HepG2 (cell line): ENCODE results near the gene CCDC157. TPM values are rescaled to one million over a fixed set of nuclear protein-coding genes. Genes with fewer than 3 reads are reported as not detected.

Experiments
- ATAC-seq: fragments of 200-7000 bp; cut with Tn5 transposase; 3 replicates; pipeline ENCODE4 v1.9.1; 2020; ENCODE audit warnings: mild to moderate bottlenecking, moderate library complexity
- BruUV-seq: library from RNA; stranded (reverse); fragments of 400-500 nt; replicated peaks from 2 replicates; lab custom pipeline; 2021; lab: Mats Ljungman, UMichigan
- CTCF ChIA-PET: fragments of 300-600 bp; formaldehyde crosslinking; extraction: SDS; loops from one replicate; lab custom pipeline; 2021; ENCODE audit warnings: low total read pairs, inconsistent platforms, low intra/inter-chr PET ratio; lab: Yijun Ruan, JAX
- POLR2A ChIA-PET: fragments of 350-600 bp; sonication (Branson Sonifier 250); formaldehyde crosslinking; loops from one replicate; lab custom pipeline; 2020; ENCODE audit warnings: antibody characterized with exemption, inconsistent platforms; lab: Yijun Ruan, JAX
- DNase-seq: peaks from one replicate; pipeline ENCODE4 v3.0.0-alpha.2; 2015; ENCODE audit warnings: low spot score
- FAIRE-seq: peaks from 3 replicates; lab custom pipeline; 2011; peaks lifted over from hg19 to GRCh38; lab: Jason Lieb, UNC
- H2AFZ ChIP-seq: one replicate; pipeline ENCODE4 v1.6.1; 2011; ENCODE audit warnings: low read length, inconsistent platforms
- H3K27ac ChIP-seq: fragments of 300-600 bp; 3 replicates; pipeline ENCODE4 v1.8.0; 2011; ENCODE audit warnings: mixed run types, mild to moderate bottlenecking, mixed read lengths, low read length, inconsistent platforms; ENCODE audit not compliant: insufficient read depth; ENCODE audit errors: extremely low read length
- H3K27me3 ChIP-seq, 2 experiments: fragments of 200-600 bp in 1 of 2; 2 replicates in 1 of 2; 3 replicates in 1 of 2; pipeline versions ENCODE4 v1.6.0 to v1.8.0; 2011; ENCODE audit warnings: low read length in 2 of 2, mild to moderate bottlenecking in 2 of 2, moderate library complexity in 2 of 2, inconsistent platforms in 1 of 2; ENCODE audit not compliant: insufficient read depth in 2 of 2, control insufficient read depth in 1 of 2
- H3K36me3 ChIP-seq, 2 experiments: fragments of 200-600 bp in 1 of 2; replicated peaks in 1 of 2; 2 replicates in 1 of 2; 3 replicates in 1 of 2; pipeline versions ENCODE4 v1.5.1 to v1.8.0; 2011; ENCODE audit warnings: low read length in 2 of 2, inconsistent platforms in 1 of 2; ENCODE audit not compliant: insufficient read depth in 2 of 2, control insufficient read depth in 1 of 2
- H3K4me1 ChIP-seq: 2 replicates; pipeline ENCODE4 v1.5.1; 2012; ENCODE audit warnings: low read length, inconsistent platforms; ENCODE audit not compliant: insufficient read depth
- H3K4me2 ChIP-seq: 2 replicates; pipeline ENCODE4 v1.6.0; 2011; ENCODE audit warnings: low read depth, low read length, inconsistent platforms
- H3K4me3 ChIP-seq, 3 experiments: fragments of 200-600 bp in 1 of 3; sonication (generic), shearing (Covaris generic) in 1 of 3; replicated peaks in 1 of 3; 2 replicates each; pipeline ENCODE4 v1.5.1; 2011 to 2016; ENCODE audit warnings: low read length in 3 of 3, inconsistent platforms in 2 of 3, low read depth in 2 of 3, mild to moderate bottlenecking in 2 of 3, control low read depth in 1 of 3, mixed read lengths in 1 of 3; ENCODE audit not compliant: insufficient read depth in 1 of 3
- H3K79me2 ChIP-seq: one replicate; pipeline ENCODE4 v1.6.1; 2011; ENCODE audit warnings: low read length, inconsistent platforms; ENCODE audit not compliant: insufficient read depth
- H3K9ac ChIP-seq: 2 replicates; pipeline ENCODE4 v1.6.0; 2011; ENCODE audit warnings: mild to moderate bottlenecking, low read depth, low read length, inconsistent platforms; ENCODE audit not compliant: insufficient read depth
- H3K9me3 ChIP-seq: 2 replicates; pipeline ENCODE4 v1.5.1; 2012; ENCODE audit warnings: mild to moderate bottlenecking, low read length
- H4K20me1 ChIP-seq: 2 replicates; pipeline ENCODE4 v1.6.0; 2011; ENCODE audit warnings: inconsistent platforms, mild to moderate bottlenecking, low read length, moderate library complexity; ENCODE audit not compliant: insufficient read depth
- CHD4 ChIP-seq: fragments of 200-600 bp; sonication (generic); IDR thresholded peaks from 2 replicates; pipeline ENCODE4 v1.7.0; 2017; ENCODE audit warnings: mild to moderate bottlenecking, low read length, borderline replicate concordance
- MATR3 ChIP-seq: sonication (generic); formaldehyde crosslinking; IDR thresholded peaks from 2 replicates; pipeline ENCODE4 v1.4.0; 2020; ENCODE audit warnings: missing genetic modification reagents
- SRSF9 ChIP-seq: fragments of 200-400 bp; formaldehyde crosslinking; IDR thresholded peaks from 2 replicates; pipeline ENCODE4 v1.6.1; 2018; ENCODE audit warnings: borderline replicate concordance, mild to moderate bottlenecking, low read depth, low read length; ENCODE audit not compliant: insufficient read depth, poor library complexity, severe bottlenecking
- TAF1 ChIP-seq: sonication (generic); formaldehyde crosslinking; IDR thresholded peaks from 2 replicates; pipeline ENCODE4 v1.4.0; 2020; ENCODE audit warnings: missing genetic modification reagents
- ZBTB49 ChIP-seq: sonication (generic); formaldehyde crosslinking; IDR thresholded peaks from 2 replicates; pipeline ENCODE4 v1.4.0; 2020; ENCODE audit warnings: missing genetic modification reagents, borderline replicate concordance
- ZNF326 ChIP-seq: sonication (generic); formaldehyde crosslinking; IDR thresholded peaks from 2 replicates; pipeline ENCODE4 v1.4.0; 2020; ENCODE audit warnings: missing genetic modification reagents, borderline replicate concordance
- ZNF784 ChIP-seq: sonication (generic); formaldehyde crosslinking; IDR thresholded peaks from 2 replicates; pipeline ENCODE4 v1.5.1; 2020; ENCODE audit warnings: missing genetic modification reagents, mild to moderate bottlenecking, borderline replicate concordance
- WGBS: methylation state at CpG from one replicate; pipeline ENCODE4 v1.1.6; 2017; ENCODE audit warnings: low lambda C conversion rate; 5-methylcytosine and 5-hydroxymethylcytosine counted together
- in situ Hi-C: cut with HindIII; loops from 2 replicates; pipeline ENCODE4 v1.10.0; 2017; ENCODE audit warnings: low pct_unique_long_range_greater_than_20kb; ENCODE audit not compliant: extremely low pct_ligation_motif_present
- intact Hi-C: fragments of 100-400 bp; cut with micrococcal nuclease; formaldehyde crosslinking; loops from one replicate; pipeline ENCODE4 v1.10.0; 2022; ENCODE audit not compliant: unreplicated experiment
- polyA plus RNA-seq, 8 experiments: library from polyadenylated mRNA; depleted of rRNA in 3 of 8; stranded (reverse) in 7 of 8; unstranded in 1 of 8; fragments of >200 nt; fragmentation: Illumina TruSeq in 4 of 8; extraction: Trizol in 4 of 8; gene quantifications; 2 replicates each; pipeline versions ENCODE4 v1.2.1 to v1.2.3, GENCODE V29; 2011 to 2016; ENCODE audit warnings: low read depth in 4 of 8, missing spikeins in 1 of 8, mixed read lengths in 1 of 8; ENCODE audit not compliant: insufficient read depth in 1 of 8
- total RNA-seq, 5 experiments: library from RNA; depleted of rRNA; stranded (reverse); fragments of >200 nt; fragmentation: Illumina TruSeq; extraction: Trizol; gene quantifications; 2 replicates each; pipeline ENCODE4 v1.2.3, GENCODE V29; 2016; ENCODE audit warnings: low read depth in 1 of 5
- TF ChIP-seq, protein P1 (sequence below): sonication (generic); formaldehyde crosslinking; IDR thresholded peaks from 2 replicates; pipeline ENCODE4 v1.5.1; 2020; ENCODE audit warnings: mild to moderate bottlenecking, missing genetic modification reagents, moderate library complexity

CCDC157 gene
- total and polyA plus RNA-seq, 2 of the 13 experiments (the other 11 are each of a cell fraction or from before 2014, with no cell fraction given) = 1.4 to 1.6 TPM

GRCh38 chr22:30372915-30373314, 16.1 kb downstream of the CCDC157 start:
- no TSS peak for BruUV-seq
- Histone ChIP-seq H3K4me2 (no peak overlapping the region), H3K27ac (no peak overlapping the region), H3K9me3 (no peaks in the 10 kb centered on the region), H3K27me3 (no peaks in the 10 kb centered on the region), H3K36me3 (no peaks in the 10 kb centered on the region), H4K20me1 (no peaks in the 10 kb centered on the region), H3K9ac (no peak overlapping the region), H3K79me2 (no peaks in the 10 kb centered on the region), H2AFZ (no peak overlapping the region), H3K4me3 (no peak overlapping the region), H3K4me1 (no peaks in the 10 kb centered on the region)
- ChIA-PET CTCF (no interaction called here), POLR2A (interaction anchor here (1.5 kb wide), 1 partner anchor 16 kb away, joined by 4 read pairs; the partner anchor contains the start of genes CCDC157 and SF3A1)
- no peak for DNase-seq
- 4% methylated on average over 3 of the region's 8 CpGs for WGBS
- TF ChIP-seq, protein P1, sequence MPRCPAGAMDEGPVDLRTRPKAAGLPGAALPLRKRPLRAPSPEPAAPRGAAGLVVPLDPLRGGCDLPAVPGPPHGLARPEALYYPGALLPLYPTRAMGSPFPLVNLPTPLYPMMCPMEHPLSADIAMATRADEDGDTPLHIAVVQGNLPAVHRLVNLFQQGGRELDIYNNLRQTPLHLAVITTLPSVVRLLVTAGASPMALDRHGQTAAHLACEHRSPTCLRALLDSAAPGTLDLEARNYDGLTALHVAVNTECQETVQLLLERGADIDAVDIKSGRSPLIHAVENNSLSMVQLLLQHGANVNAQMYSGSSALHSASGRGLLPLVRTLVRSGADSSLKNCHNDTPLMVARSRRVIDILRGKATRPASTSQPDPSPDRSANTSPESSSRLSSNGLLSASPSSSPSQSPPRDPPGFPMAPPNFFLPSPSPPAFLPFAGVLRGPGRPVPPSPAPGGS (CRISPR knock-in tag) = no peak
- TF ChIP-seq SRSF9 (no peak), ZBTB49 (CRISPR knock-in tag) (no peak), ZNF784 (CRISPR knock-in tag) (no peak), MATR3 (CRISPR knock-in tag) (no peak), ZNF326 (CRISPR knock-in tag) (no peak), CHD4 (no peak), TAF1 (CRISPR knock-in tag) (no peak)
- FAIRE-seq = no peak
- intact Hi-C loops = no loop called here
- in situ Hi-C loops = no loop called here
- ATAC-seq = peak; percentile 5
